ENCODE results near the gene HUWE1. TPM values are rescaled to one million over a fixed set of nuclear protein-coding genes. Genes with fewer than 3 reads are reported as not detected.
A peak's percentile ranks its signal among the peaks of the same experiment; 100 is the strongest.

HUWE1 gene, protein sequence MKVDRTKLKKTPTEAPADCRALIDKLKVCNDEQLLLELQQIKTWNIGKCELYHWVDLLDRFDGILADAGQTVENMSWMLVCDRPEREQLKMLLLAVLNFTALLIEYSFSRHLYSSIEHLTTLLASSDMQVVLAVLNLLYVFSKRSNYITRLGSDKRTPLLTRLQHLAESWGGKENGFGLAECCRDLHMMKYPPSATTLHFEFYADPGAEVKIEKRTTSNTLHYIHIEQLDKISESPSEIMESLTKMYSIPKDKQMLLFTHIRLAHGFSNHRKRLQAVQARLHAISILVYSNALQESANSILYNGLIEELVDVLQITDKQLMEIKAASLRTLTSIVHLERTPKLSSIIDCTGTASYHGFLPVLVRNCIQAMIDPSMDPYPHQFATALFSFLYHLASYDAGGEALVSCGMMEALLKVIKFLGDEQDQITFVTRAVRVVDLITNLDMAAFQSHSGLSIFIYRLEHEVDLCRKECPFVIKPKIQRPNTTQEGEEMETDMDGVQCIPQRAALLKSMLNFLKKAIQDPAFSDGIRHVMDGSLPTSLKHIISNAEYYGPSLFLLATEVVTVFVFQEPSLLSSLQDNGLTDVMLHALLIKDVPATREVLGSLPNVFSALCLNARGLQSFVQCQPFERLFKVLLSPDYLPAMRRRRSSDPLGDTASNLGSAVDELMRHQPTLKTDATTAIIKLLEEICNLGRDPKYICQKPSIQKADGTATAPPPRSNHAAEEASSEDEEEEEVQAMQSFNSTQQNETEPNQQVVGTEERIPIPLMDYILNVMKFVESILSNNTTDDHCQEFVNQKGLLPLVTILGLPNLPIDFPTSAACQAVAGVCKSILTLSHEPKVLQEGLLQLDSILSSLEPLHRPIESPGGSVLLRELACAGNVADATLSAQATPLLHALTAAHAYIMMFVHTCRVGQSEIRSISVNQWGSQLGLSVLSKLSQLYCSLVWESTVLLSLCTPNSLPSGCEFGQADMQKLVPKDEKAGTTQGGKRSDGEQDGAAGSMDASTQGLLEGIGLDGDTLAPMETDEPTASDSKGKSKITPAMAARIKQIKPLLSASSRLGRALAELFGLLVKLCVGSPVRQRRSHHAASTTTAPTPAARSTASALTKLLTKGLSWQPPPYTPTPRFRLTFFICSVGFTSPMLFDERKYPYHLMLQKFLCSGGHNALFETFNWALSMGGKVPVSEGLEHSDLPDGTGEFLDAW (N-terminal part only)
- 48.4 TPM for polyA plus RNA-seq (2013, experiment 1 of 2)
- polyA plus RNA-seq (2013, experiment 2 of 2) = 44.3 TPM

DNA sequence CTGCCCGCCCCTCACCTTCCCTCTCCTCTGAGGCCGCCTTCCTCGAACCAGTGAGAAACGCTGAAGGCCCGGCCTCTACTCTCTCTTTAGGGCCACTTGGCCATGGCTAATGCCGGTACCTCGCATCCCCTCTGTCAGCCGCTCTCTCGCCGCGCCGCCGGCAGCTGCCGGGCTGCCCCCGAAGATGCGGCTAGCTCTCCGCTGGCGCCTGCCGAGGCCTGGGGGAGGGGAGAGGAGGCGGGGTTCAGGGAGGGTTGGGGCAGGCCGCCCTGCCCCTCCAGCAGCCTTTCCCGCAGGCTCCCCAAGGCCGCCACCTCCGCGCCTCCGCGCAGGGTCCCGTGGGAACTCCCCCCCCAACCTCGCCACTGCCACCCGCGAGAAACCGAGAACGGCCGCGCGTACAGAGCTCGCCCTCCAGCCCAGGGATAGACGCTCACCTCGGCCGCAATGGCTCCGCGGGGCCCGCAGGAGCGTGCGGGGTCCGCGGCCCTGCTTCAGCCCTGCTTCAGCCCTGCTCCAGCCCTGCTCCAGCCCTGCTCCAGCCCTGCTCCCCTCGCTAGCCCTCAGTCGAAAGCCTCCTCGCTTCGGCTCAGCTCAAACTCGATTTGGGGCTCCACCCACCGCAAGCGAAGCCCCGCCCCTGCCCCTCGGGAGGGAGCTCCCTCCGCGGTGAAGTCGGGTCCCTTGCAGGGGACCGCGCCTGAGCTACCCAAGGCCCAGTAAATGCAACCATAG lies at the start of gene HUWE1:
HUWE1 (minus strand) TSS at position 569 of the 735 bp plus-strand sequence. CDS start 32,612 bp downstream, outside the sequence.
- H3K36me3 ChIP-seq (ENCODE audit: control insufficient read depth, insufficient read depth, low read length) = peaks cover 1% of the 10 kb centered on the region
- peak within 1 kb of the TSS; percentile 98 for H3K18ac ChIP-seq (ENCODE audit: low read length)
- no peak within 1 kb of the TSS for H2BK120ac ChIP-seq (ENCODE audit: low read depth, low read length)
- H3K9ac ChIP-seq (ENCODE audit: low read length) = peak within 1 kb of the TSS; percentile 84
- H2BK5ac ChIP-seq (ENCODE audit: low read length) = no peak within 1 kb of the TSS
- H3K27me3 ChIP-seq (ENCODE audit: insufficient read depth, low read length, poor library complexity) = no peaks in the 10 kb centered on the region
- no peak within 1 kb of the TSS for H3K4ac ChIP-seq (ENCODE audit: low read depth, low read length)
- H4K8ac ChIP-seq (ENCODE audit: low read depth, low read length) = no peak within 1 kb of the TSS
- H3K27ac ChIP-seq (ENCODE audit: low read depth, low read length) = peak within 1 kb of the TSS; percentile 98
- peak within 1 kb of the TSS; percentile 46 for H3K4me2 ChIP-seq (ENCODE audit: low read length)
- no peak within 1 kb of the TSS for H3K23ac ChIP-seq (ENCODE audit: low read length)
- DNase-seq = peak; percentile 92
- H3K79me1 ChIP-seq (ENCODE audit: low read length) = no peaks in the 10 kb centered on the region
- no peaks in the 10 kb centered on the region for H3K4me1 ChIP-seq (ENCODE audit: control insufficient read depth, low read depth, low read length)
- WGBS (ENCODE audit: extremely low coverage, insufficient coverage, low lambda C conversion rate) = no CpG with 5 or more reads among the region's 61 CpGs
- peaks cover 24% of the 10 kb centered on the region for H3K79me2 ChIP-seq (ENCODE audit: control insufficient read depth, insufficient read depth, low read length)
- H3K4me3 ChIP-seq (ENCODE audit: low read length) = peak within 1 kb of the TSS; percentile 79
- no peak within 1 kb of the TSS for H2BK15ac ChIP-seq (replicated peaks; ENCODE audit: low read depth)
- H3K56ac ChIP-seq (ENCODE audit: low read length) = peak within 1 kb of the TSS; percentile 85
- H4K5ac ChIP-seq (ENCODE audit: low read length) = no peak within 1 kb of the TSS
- H2AK5ac ChIP-seq (ENCODE audit: low read length) = no peak within 1 kb of the TSS

GRCh38 chrX:53732797-53733196 lies 46.3 kb upstream of the HUWE1 start:
- H3K18ac ChIP-seq (ENCODE audit: low read length) = no peak overlapping the region
- WGBS (ENCODE audit: extremely low coverage, insufficient coverage, low lambda C conversion rate) = no CpG with 5 or more reads among the region's 2 CpGs
- no peaks in the 10 kb centered on the region for H3K79me2 ChIP-seq (ENCODE audit: control insufficient read depth, insufficient read depth, low read length)
- H2BK120ac ChIP-seq (ENCODE audit: low read depth, low read length) = no peak overlapping the region
- no peak overlapping the region for H3K27ac ChIP-seq (ENCODE audit: low read depth, low read length)
- no peak overlapping the region for H3K4ac ChIP-seq (ENCODE audit: low read depth, low read length)
- no peaks in the 10 kb centered on the region for H3K79me1 ChIP-seq (ENCODE audit: low read length)
- H4K5ac ChIP-seq (ENCODE audit: low read length) = no peak overlapping the region
- no peak overlapping the region for H4K8ac ChIP-seq (ENCODE audit: low read depth, low read length)
- DNase-seq = no peak
- H3K9ac ChIP-seq (ENCODE audit: low read length) = no peak overlapping the region
- no peak overlapping the region for H3K56ac ChIP-seq (ENCODE audit: low read length)
- H3K23ac ChIP-seq (ENCODE audit: low read length) = no peak overlapping the region
- no peaks in the 10 kb centered on the region for H3K36me3 ChIP-seq (ENCODE audit: control insufficient read depth, insufficient read depth, low read length)
- no peak overlapping the region for H3K4me3 ChIP-seq (ENCODE audit: low read length)
- H3K4me1 ChIP-seq (ENCODE audit: control insufficient read depth, low read depth, low read length) = no peaks in the 10 kb centered on the region
- H2BK5ac ChIP-seq (ENCODE audit: low read length) = no peak overlapping the region
- no peak overlapping the region for H2BK15ac ChIP-seq (replicated peaks; ENCODE audit: low read depth)
- no peak overlapping the region for H2AK5ac ChIP-seq (ENCODE audit: low read length)
- no peaks in the 10 kb centered on the region for H3K27me3 ChIP-seq (ENCODE audit: insufficient read depth, low read length, poor library complexity)
- no peak overlapping the region for H3K4me2 ChIP-seq (ENCODE audit: low read length)

DNA sequence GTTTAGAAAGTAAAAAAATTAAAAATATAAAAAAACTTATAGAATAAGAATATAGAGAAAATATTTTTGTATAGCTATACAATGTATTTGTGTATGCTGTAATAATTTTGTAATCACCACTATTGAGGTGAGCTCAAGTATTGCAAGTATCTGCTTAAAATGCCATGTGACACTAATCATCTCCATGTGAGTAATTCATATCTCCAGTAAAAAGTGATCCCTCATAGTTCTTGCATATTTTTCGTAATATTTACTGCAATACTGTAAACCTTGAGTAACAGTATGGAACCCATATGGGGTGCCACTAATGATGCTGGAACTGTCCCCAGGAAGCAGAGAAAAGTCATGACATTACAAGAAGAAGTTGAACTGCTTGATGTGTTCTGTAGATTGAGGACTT lies 43.2 kb upstream of the HUWE1 start:
- no peaks in the 10 kb centered on the region for H3K79me2 ChIP-seq (ENCODE audit: control insufficient read depth, insufficient read depth, low read length)
- no peak overlapping the region for H3K9ac ChIP-seq (ENCODE audit: low read length)
- H3K23ac ChIP-seq (ENCODE audit: low read length) = no peak overlapping the region
- no peak overlapping the region for H3K27ac ChIP-seq (ENCODE audit: low read depth, low read length)
- H2BK120ac ChIP-seq (ENCODE audit: low read depth, low read length) = no peak overlapping the region
- no peak overlapping the region for H3K4ac ChIP-seq (ENCODE audit: low read depth, low read length)
- H3K56ac ChIP-seq (ENCODE audit: low read length) = no peak overlapping the region
- no peak overlapping the region for H2AK5ac ChIP-seq (ENCODE audit: low read length)
- H3K36me3 ChIP-seq (ENCODE audit: control insufficient read depth, insufficient read depth, low read length) = no peaks in the 10 kb centered on the region
- no peaks in the 10 kb centered on the region for H3K27me3 ChIP-seq (ENCODE audit: insufficient read depth, low read length, poor library complexity)
- H2BK5ac ChIP-seq (ENCODE audit: low read length) = no peak overlapping the region
- no peak overlapping the region for H3K18ac ChIP-seq (ENCODE audit: low read length)
- no peak for DNase-seq
- no peaks in the 10 kb centered on the region for H3K79me1 ChIP-seq (ENCODE audit: low read length)
- no peak overlapping the region for H3K4me2 ChIP-seq (ENCODE audit: low read length)
- H3K4me1 ChIP-seq (ENCODE audit: control insufficient read depth, low read depth, low read length) = no peaks in the 10 kb centered on the region
- no peak overlapping the region for H4K5ac ChIP-seq (ENCODE audit: low read length)
- no peak overlapping the region for H3K4me3 ChIP-seq (ENCODE audit: low read length)
- WGBS (ENCODE audit: extremely low coverage, insufficient coverage, low lambda C conversion rate) = no CpG with 5 or more reads among the region's 1 CpG
- H4K8ac ChIP-seq (ENCODE audit: low read depth, low read length) = no peak overlapping the region
- no peak overlapping the region for H2BK15ac ChIP-seq (replicated peaks; ENCODE audit: low read depth)

GRCh38 chrX:53728506-53728905 lies 42.0 kb upstream of the HUWE1 start:
- no peaks in the 10 kb centered on the region for H3K36me3 ChIP-seq (ENCODE audit: control insufficient read depth, insufficient read depth, low read length)
- no peak for DNase-seq

GRCh38 chrX:53724872-53725271 lies 38.4 kb upstream of the HUWE1 start:
- Histone ChIP-seq H3K23ac (ENCODE audit: low read length) (no peak overlapping the region), H3K79me2 (ENCODE audit: control insufficient read depth, insufficient read depth, low read length) (no peaks in the 10 kb centered on the region), H3K4me3 (ENCODE audit: low read length) (no peak overlapping the region), H2BK15ac (replicated peaks; ENCODE audit: low read depth) (no peak overlapping the region), H3K27ac (ENCODE audit: low read depth, low read length) (no peak overlapping the region), H4K8ac (ENCODE audit: low read depth, low read length) (no peak overlapping the region), H2BK120ac (ENCODE audit: low read depth, low read length) (no peak overlapping the region), H3K9ac (ENCODE audit: low read length) (no peak overlapping the region), H3K36me3 (ENCODE audit: control insufficient read depth, insufficient read depth, low read length) (no peaks in the 10 kb centered on the region), H3K4ac (ENCODE audit: low read depth, low read length) (no peak overlapping the region), H4K5ac (ENCODE audit: low read length) (no peak overlapping the region), H3K27me3 (ENCODE audit: insufficient read depth, low read length, poor library complexity) (no peaks in the 10 kb centered on the region), H3K4me2 (ENCODE audit: low read length) (no peak overlapping the region), H2BK5ac (ENCODE audit: low read length) (no peak overlapping the region), H2AK5ac (ENCODE audit: low read length) (no peak overlapping the region), H3K4me1 (ENCODE audit: control insufficient read depth, low read depth, low read length) (no peaks in the 10 kb centered on the region), H3K56ac (ENCODE audit: low read length) (no peak overlapping the region), H3K18ac (ENCODE audit: low read length) (no peak overlapping the region), H3K79me1 (ENCODE audit: low read length) (no peaks in the 10 kb centered on the region)
- DNase-seq = no peak
- WGBS (ENCODE audit: extremely low coverage, insufficient coverage, low lambda C conversion rate) = no CpG with 5 or more reads among the region's 5 CpGs

More at GRCh38 chrX:53728506-53728905, 42.0 kb upstream of the HUWE1 start:
- H3K9ac ChIP-seq (ENCODE audit: low read length) = no peak overlapping the region
- H2BK120ac ChIP-seq (ENCODE audit: low read depth, low read length) = no peak overlapping the region
- H4K8ac ChIP-seq (ENCODE audit: low read depth, low read length) = no peak overlapping the region
- H3K4ac ChIP-seq (ENCODE audit: low read depth, low read length) = no peak overlapping the region
- no peaks in the 10 kb centered on the region for H3K79me2 ChIP-seq (ENCODE audit: control insufficient read depth, insufficient read depth, low read length)
- no peak overlapping the region for H2AK5ac ChIP-seq (ENCODE audit: low read length)
- H3K18ac ChIP-seq (ENCODE audit: low read length) = no peak overlapping the region
- H3K27ac ChIP-seq (ENCODE audit: low read depth, low read length) = no peak overlapping the region
- no peak overlapping the region for H2BK15ac ChIP-seq (replicated peaks; ENCODE audit: low read depth)
- no peak overlapping the region for H2BK5ac ChIP-seq (ENCODE audit: low read length)
- no peaks in the 10 kb centered on the region for H3K27me3 ChIP-seq (ENCODE audit: insufficient read depth, low read length, poor library complexity)
- 100% methylated on average over 1 of the region's 2 CpGs for WGBS (ENCODE audit: extremely low coverage, insufficient coverage, low lambda C conversion rate)
- H3K23ac ChIP-seq (ENCODE audit: low read length) = no peak overlapping the region
- no peak overlapping the region for H3K56ac ChIP-seq (ENCODE audit: low read length)
- H3K79me1 ChIP-seq (ENCODE audit: low read length) = no peaks in the 10 kb centered on the region
- no peaks in the 10 kb centered on the region for H3K4me1 ChIP-seq (ENCODE audit: control insufficient read depth, low read depth, low read length)
- H4K5ac ChIP-seq (ENCODE audit: low read length) = no peak overlapping the region
- H3K4me3 ChIP-seq (ENCODE audit: low read length) = no peak overlapping the region
- no peak overlapping the region for H3K4me2 ChIP-seq (ENCODE audit: low read length)
